Astrocyte of the spinal cord (primary cell): ENCODE measurements around the gene ARHGAP36.

Experiments
- DNase-seq: peaks from one replicate; pipeline ENCODE4 v3.0.0; 2011; ENCODE audit warnings: low read depth, low spot score
- H3K4me3 ChIP-seq: 2 replicates; pipeline ENCODE4 v1.5.1; 2011; ENCODE audit warnings: low read depth, mild to moderate bottlenecking, low read length, moderate library complexity
- in situ Hi-C: cut with HindIII; loops from 2 replicates; pipeline ENCODE4 v1.10.0; 2017; ENCODE audit warnings: low sequenced_read_pairs
- TF ChIP-seq, protein P1 (sequence below): IDR thresholded peaks from 2 replicates; pipeline ENCODE4 v1.5.1; 2012; ENCODE audit warnings: low read depth, mild to moderate bottlenecking, low read length, inconsistent platforms

ARHGAP36 gene

DNA sequence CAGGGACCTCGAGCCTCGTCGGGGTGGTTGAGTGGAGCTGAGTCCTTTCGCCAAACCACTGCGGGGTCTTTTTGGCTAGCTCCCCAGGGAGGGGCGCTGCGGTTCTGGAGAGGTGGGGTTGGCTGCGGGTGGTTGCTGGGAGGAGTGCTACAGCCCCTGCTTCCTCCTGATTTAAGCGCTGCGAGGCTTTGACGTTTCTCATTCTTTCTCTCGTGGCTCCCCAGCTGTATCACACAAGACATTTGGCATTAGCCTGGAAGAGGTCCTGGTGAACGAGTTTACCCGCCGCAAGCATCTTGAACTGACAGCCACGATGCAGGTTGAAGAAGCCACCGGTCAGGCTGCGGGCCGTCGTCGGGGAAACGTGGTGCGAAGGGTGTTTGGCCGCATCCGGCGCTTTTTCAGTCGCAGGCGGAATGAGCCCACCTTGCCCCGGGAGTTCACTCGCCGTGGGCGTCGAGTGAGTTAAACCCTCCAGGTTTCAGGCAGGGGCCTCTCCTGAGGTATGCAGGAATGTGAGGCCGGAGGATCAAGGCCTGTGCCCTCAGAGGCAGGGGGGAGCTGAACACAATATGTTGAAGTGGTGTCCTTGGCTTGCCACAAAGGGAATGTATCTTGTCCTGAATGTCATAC lies 25.5 kb downstream of the ARHGAP36 start:
- in situ Hi-C loops, result no loop called here
- no peak overlapping the region for H3K4me3 ChIP-seq
- TF ChIP-seq, protein P1, sequence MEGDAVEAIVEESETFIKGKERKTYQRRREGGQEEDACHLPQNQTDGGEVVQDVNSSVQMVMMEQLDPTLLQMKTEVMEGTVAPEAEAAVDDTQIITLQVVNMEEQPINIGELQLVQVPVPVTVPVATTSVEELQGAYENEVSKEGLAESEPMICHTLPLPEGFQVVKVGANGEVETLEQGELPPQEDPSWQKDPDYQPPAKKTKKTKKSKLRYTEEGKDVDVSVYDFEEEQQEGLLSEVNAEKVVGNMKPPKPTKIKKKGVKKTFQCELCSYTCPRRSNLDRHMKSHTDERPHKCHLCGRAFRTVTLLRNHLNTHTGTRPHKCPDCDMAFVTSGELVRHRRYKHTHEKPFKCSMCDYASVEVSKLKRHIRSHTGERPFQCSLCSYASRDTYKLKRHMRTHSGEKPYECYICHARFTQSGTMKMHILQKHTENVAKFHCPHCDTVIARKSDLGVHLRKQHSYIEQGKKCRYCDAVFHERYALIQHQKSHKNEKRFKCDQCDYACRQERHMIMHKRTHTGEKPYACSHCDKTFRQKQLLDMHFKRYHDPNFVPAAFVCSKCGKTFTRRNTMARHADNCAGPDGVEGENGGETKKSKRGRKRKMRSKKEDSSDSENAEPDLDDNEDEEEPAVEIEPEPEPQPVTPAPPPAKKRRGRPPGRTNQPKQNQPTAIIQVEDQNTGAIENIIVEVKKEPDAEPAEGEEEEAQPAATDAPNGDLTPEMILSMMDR, result no peak
- no peak for DNase-seq

- in situ Hi-C loops, result no loop called here
- no peak overlapping the region for H3K4me3 ChIP-seq
- TF ChIP-seq, protein P1, result no peak
- no peak for DNase-seq
Observed at GRCh38 chrX:131084145-131084544, 26.0 kb downstream of the ARHGAP36 start.

GRCh38 chrX:131136776-131137175 lies 78.6 kb downstream of the ARHGAP36 start:
- TF ChIP-seq, protein P1, result no peak
- no peak for DNase-seq
- in situ Hi-C loops, result no loop called here

DNA sequence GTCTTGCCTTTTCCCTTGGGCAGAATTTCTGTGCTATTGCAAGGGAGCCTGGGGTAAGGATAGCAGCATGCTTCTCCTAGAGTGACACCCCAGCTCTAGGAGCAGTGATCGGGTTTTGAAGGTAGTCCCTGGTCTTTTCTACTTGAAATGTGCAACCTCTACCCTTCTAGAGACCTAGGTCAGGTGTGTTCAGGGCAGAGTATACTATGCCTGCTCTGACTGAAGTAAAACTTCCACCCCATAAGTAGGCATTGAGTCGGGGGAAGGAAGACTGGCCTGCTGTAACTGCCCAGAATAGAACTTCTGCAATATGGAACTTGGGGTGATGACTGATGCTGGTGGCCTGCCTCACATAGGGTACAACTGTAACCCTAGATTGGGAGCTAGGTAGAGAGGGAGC lies 80.9 kb downstream of the ARHGAP36 start:
- H3K4me3 ChIP-seq, result no peak overlapping the region
- in situ Hi-C loops, result no loop called here
- TF ChIP-seq, protein P1, result no peak
- DNase-seq, result no peak

More at GRCh38 chrX:131136776-131137175, 78.6 kb downstream of the ARHGAP36 start:
- no peak overlapping the region for H3K4me3 ChIP-seq
